Activated CD8-positive, alpha-beta memory T cell treated with anti-CD3 and anti-CD28 coated beads, Interleukin-2, amount 10 ng/mL, durations not matched to agents 7 days and 5 days (primary cell): ENCODE measurements around the gene NID2. TPM values are rescaled to one million over a fixed set of nuclear protein-coding genes. Genes with fewer than 3 reads are reported as not detected.

Experiments
- ATAC-seq: fragments of 150-1000 bp; cut with Tn5 transposase; one replicate; pipeline ENCODE4 v1.10.0; 2021; ENCODE audit warnings: moderate library complexity
- CTCF ChIA-PET: fragments of 350-600 bp; sonication (Branson Sonifier 250); formaldehyde crosslinking; loops from one replicate; lab custom pipeline; 2021; ENCODE audit warnings: antibody characterized with exemption; lab: Charles Lee
- DNase-seq: peaks from one replicate; pipeline ENCODE4 v3.0.0-alpha.2; 2020
- H3K27ac Mint-ChIP-seq: one replicate; pipeline ENCODE4 v1.8.0; 2021; ENCODE audit warnings: mild to moderate bottlenecking, mixed read lengths
- H3K27me3 Mint-ChIP-seq: one replicate; pipeline ENCODE4 v1.8.0; 2021; ENCODE audit warnings: mixed read lengths
- H3K36me3 Mint-ChIP-seq: one replicate; pipeline ENCODE4 v1.8.0; 2021; ENCODE audit warnings: mild to moderate bottlenecking, mixed read lengths
- H3K4me1 Mint-ChIP-seq: one replicate; pipeline ENCODE4 v1.8.0; 2021; ENCODE audit warnings: mixed read lengths
- H3K4me3 Mint-ChIP-seq: one replicate; pipeline ENCODE4 v1.8.0; 2021; ENCODE audit warnings: mild to moderate bottlenecking, moderate library complexity, mixed read lengths
- H3K9me3 Mint-ChIP-seq: one replicate; pipeline ENCODE4 v1.8.0; 2022; ENCODE audit warnings: low read depth, mixed read lengths
- total RNA-seq, 2 experiments: library from RNA; stranded (reverse); gene quantifications; one replicate each; pipeline ENCODE4 v1.2.3, GENCODE V29; 2021

Gene NID2
- total RNA-seq, 2 experiments from 2014 or later, result 0.18 to 0.21 TPM

- no peak overlapping the region for H3K27ac Mint-ChIP-seq
- peaks cover 3% of the 10 kb centered on the region for H3K9me3 Mint-ChIP-seq
- no peak overlapping the region for H3K4me3 Mint-ChIP-seq
- no peaks in the 10 kb centered on the region for H3K27me3 Mint-ChIP-seq
- no peaks in the 10 kb centered on the region for H3K36me3 Mint-ChIP-seq
- ATAC-seq (no peak), DNase-seq (no peak)
- CTCF ChIA-PET, result no interaction called here
- no peaks in the 10 kb centered on the region for H3K4me1 Mint-ChIP-seq
Observed at GRCh38 chr14:52090936-52091335, 22.1 kb upstream of the NID2 start.

DNA sequence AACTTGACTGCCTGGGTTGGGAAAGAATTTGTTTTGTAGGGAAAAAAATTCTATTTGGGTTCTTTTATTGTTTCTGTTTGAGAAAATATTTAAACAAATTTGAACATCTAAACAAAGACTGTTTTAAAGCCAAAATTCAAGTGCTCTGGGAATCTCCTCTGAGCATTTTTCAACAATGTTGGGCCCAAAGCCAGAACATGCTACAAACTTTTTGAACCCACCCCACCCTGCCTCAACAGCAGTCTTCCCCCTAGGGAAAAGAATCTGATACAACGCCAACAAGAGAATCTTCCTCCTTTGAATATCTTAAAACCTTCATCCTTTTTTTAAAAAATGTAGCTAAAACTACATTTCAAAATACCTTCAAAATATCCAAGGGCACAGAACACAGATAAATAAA lies 20.4 kb upstream of the NID2 start:
- no peaks in the 10 kb centered on the region for H3K36me3 Mint-ChIP-seq
- peaks cover 3% of the 10 kb centered on the region for H3K9me3 Mint-ChIP-seq
- H3K27me3 Mint-ChIP-seq, result peaks cover 4% of the 10 kb centered on the region
- DNase-seq, result no peak
- H3K4me1 Mint-ChIP-seq, result no peaks in the 10 kb centered on the region
- no peak overlapping the region for H3K27ac Mint-ChIP-seq
- ATAC-seq, result no peak
- no peak overlapping the region for H3K4me3 Mint-ChIP-seq
- CTCF ChIA-PET, result no interaction called here

- H3K9me3 Mint-ChIP-seq, result peaks cover 3% of the 10 kb centered on the region
- CTCF ChIA-PET, result no interaction called here
- H3K27ac Mint-ChIP-seq, result no peak overlapping the region
Observed at GRCh38 chr14:52086711-52087110, 17.9 kb upstream of the NID2 start.

GRCh38 chr14:52082903-52083302 lies 14.0 kb upstream of the NID2 start:
- Mint-ChIP-seq H3K4me1 (no peaks in the 10 kb centered on the region), H3K9me3 (peaks cover under 1% of the 10 kb centered on the region), H3K27ac (no peak overlapping the region), H3K36me3 (no peaks in the 10 kb centered on the region), H3K4me3 (no peak overlapping the region), H3K27me3 (peaks cover 16% of the 10 kb centered on the region)
- ATAC-seq (no peak), DNase-seq (no peak)
- CTCF ChIA-PET, result no interaction called here

More at GRCh38 chr14:52086711-52087110, 17.9 kb upstream of the NID2 start:
- peaks cover 6% of the 10 kb centered on the region for H3K27me3 Mint-ChIP-seq
- ATAC-seq (no peak), DNase-seq (no peak)
- H3K4me3 Mint-ChIP-seq, result no peak overlapping the region
- H3K4me1 Mint-ChIP-seq, result no peaks in the 10 kb centered on the region
- no peaks in the 10 kb centered on the region for H3K36me3 Mint-ChIP-seq

DNA sequence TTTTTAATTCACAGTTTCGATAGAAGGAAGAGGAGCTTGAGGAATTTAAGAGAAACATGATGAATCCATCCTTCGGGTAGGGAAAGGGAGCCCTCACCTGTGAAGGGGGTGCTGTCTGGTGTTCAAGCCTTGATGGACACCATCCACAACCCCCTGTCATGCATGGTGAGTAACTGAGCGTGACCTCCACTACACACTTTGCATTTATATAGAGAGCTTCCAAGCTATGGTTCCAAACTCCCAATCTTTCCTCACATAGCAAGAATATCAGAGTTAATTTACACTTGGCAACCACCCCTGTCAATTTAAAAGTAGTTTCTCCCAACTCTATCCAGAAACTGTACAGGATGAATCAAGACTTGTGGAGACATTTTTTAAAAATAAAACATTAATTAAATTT lies 13.1 kb upstream of the NID2 start:
- H3K27me3 Mint-ChIP-seq, result peaks cover 19% of the 10 kb centered on the region
- no peak overlapping the region for H3K27ac Mint-ChIP-seq
- DNase-seq, result no peak
- H3K9me3 Mint-ChIP-seq, result no peaks in the 10 kb centered on the region
- no peaks in the 10 kb centered on the region for H3K36me3 Mint-ChIP-seq
- CTCF ChIA-PET, result interaction anchor here (1.3 kb wide), 1 partner anchor 11 kb away, joined by 4 read pairs; no protein-coding TSS in a partner anchor
- H3K4me3 Mint-ChIP-seq, result no peak overlapping the region
- H3K4me1 Mint-ChIP-seq, result no peaks in the 10 kb centered on the region
- ATAC-seq, result no peak

GRCh38 chr14:52080808-52081755 lies 12.2 kb upstream of the NID2 start:
- CTCF ChIA-PET, result interaction anchor here (0.6 to 1.3 kb wide), 2 partner anchors 10 to 683 kb away, joined by 3 to 4 read pairs; no protein-coding TSS in a partner anchor
- DNase-seq (no peak), ATAC-seq (no peak)
- no peak overlapping the region for H3K4me3 Mint-ChIP-seq
- H3K27me3 Mint-ChIP-seq, result peaks cover 22% of the 10 kb centered on the region
- no peak overlapping the region for H3K27ac Mint-ChIP-seq
- no peaks in the 10 kb centered on the region for H3K36me3 Mint-ChIP-seq
- no peaks in the 10 kb centered on the region for H3K4me1 Mint-ChIP-seq
- no peaks in the 10 kb centered on the region for H3K9me3 Mint-ChIP-seq

GRCh38 chr14:52080158-52080800 lies 11.4 kb upstream of the NID2 start:
- ATAC-seq, result no peak
- no peaks in the 10 kb centered on the region for H3K36me3 Mint-ChIP-seq
- no peaks in the 10 kb centered on the region for H3K4me1 Mint-ChIP-seq
- no peak overlapping the region for H3K4me3 Mint-ChIP-seq
- no peak overlapping the region for H3K27ac Mint-ChIP-seq
- H3K27me3 Mint-ChIP-seq, result peaks cover 22% of the 10 kb centered on the region
- DNase-seq, result no peak
- no peaks in the 10 kb centered on the region for H3K9me3 Mint-ChIP-seq
- CTCF ChIA-PET, result no interaction called here

DNA sequence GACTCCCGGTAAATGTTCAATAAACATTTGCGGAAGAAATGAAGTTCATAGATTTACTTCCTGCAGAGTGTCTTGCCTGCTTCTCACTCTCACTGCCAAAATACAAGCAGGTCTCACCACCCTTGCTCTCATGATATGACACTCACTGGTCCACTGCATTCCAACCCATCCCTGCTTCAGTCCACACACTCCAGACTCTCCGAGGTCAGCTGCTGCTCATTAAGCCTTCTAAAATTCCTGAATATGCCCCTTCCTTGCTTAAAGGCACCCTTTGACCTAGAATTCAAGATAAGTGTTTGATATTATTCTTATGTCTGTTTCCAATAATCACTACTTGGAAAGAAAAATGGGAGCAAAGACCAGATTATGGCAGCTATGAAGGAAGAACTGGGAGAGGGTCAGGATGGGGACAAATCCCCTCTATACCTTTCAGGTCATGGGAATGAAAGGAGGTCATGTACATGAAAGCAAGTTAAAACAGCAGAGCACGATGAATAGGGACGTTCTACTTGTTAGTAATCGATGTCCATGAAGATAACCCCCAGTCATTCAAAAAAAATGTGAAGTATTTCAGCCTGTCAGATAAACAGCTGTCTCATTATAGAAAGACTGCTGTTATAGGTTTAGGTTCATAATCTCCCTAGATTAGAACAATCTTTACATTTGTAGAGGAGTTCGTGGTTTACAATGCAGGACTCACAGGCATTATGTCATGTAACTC lies 10.5 kb upstream of the NID2 start:
- H3K4me3 Mint-ChIP-seq, result no peak overlapping the region
- ATAC-seq (no peak), DNase-seq (no peak)
- no peaks in the 10 kb centered on the region for H3K4me1 Mint-ChIP-seq
- H3K27me3 Mint-ChIP-seq, result peaks cover 20% of the 10 kb centered on the region
- H3K9me3 Mint-ChIP-seq, result no peaks in the 10 kb centered on the region
- H3K27ac Mint-ChIP-seq, result no peak overlapping the region
- CTCF ChIA-PET, result no interaction called here
- H3K36me3 Mint-ChIP-seq, result no peaks in the 10 kb centered on the region

DNA sequence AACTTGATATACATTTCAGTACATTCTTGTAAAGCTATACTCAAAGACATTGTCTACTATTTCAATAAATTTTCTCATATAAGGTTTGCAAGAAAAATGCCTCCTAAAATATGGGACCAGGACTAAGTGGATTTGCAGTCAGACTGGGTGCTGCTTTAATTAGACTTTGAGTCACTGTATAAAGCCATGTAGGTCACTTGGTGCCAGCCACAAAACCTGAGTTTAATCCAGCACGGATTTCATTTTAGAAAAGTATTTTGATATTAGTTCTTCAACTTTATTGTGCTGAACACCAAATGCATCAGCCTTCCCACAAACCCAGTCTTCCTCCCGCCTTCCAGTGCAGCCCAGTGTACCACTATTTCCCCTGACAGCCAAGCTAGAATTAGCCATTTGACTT lies 9.9 kb upstream of the NID2 start:
- DNase-seq, result no peak
- H3K4me3 Mint-ChIP-seq, result no peak overlapping the region
- H3K27me3 Mint-ChIP-seq, result peaks cover 18% of the 10 kb centered on the region
- ATAC-seq, result no peak
- no peaks in the 10 kb centered on the region for H3K36me3 Mint-ChIP-seq
- CTCF ChIA-PET, result no interaction called here
- no peaks in the 10 kb centered on the region for H3K4me1 Mint-ChIP-seq
- H3K27ac Mint-ChIP-seq, result no peak overlapping the region
- no peaks in the 10 kb centered on the region for H3K9me3 Mint-ChIP-seq

DNA sequence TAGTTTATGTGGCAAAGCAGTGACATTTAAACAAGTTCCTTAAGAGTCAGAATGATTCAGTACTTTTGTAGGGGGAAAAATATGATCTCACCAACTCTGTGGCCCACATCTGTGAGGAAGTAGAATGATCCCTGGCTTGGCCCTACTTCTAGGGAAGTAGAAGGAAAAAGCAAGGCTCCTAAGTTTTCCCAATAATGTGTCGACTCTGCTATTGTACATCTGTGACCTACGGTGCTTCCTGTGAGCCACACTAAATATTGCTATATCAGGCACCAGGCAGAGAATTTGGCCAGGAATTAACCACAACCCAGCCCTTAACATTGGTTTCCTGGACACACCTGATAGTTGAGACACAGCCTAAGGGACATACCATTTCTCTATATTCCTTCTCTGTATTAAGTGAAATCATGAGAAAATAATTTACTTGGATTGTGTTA lies 9.3 kb upstream of the NID2 start:
- no peaks in the 10 kb centered on the region for H3K36me3 Mint-ChIP-seq
- H3K4me1 Mint-ChIP-seq, result no peaks in the 10 kb centered on the region
- H3K27me3 Mint-ChIP-seq, result peaks cover 18% of the 10 kb centered on the region
- CTCF ChIA-PET, result no interaction called here
- no peak for DNase-seq
- no peak overlapping the region for H3K4me3 Mint-ChIP-seq
- H3K9me3 Mint-ChIP-seq, result no peaks in the 10 kb centered on the region
- ATAC-seq, result no peak
- H3K27ac Mint-ChIP-seq, result no peak overlapping the region

DNA sequence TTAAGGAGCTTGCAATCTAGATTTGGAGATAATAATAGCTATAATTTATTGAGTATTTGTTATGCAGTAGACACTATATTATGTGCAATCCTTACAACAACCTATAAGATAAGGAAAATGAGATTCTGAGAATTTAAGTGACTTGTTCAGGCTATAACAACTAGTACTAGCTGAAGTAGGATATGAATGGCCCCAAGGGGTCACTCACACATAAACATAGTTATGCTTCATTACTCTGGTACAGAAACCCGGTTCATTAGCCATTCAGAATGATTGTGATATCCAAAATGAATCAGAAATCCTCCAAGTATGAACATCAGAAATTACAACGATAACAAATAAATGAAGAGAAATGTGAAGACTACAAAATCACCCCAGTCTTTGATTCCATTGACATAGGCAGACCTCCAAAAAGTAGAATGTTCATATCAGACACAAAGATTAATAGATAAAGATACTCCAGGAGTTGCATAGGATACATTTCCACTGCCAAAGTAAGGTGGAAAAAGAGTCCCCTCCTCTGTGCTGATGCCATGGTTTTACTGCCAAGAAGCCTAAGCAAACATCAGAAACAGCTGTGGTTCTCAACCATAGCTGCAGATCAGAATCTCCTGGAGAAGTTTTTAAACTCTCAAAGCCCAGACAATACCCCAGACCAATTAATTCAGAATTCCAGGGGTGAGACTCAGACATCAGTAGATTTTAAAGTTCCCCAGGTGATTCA lies 8.6 kb upstream of the NID2 start:
- Mint-ChIP-seq H3K27me3 (peaks cover 20% of the 10 kb centered on the region), H3K4me1 (no peaks in the 10 kb centered on the region), H3K9me3 (no peaks in the 10 kb centered on the region), H3K36me3 (no peaks in the 10 kb centered on the region), H3K4me3 (no peak overlapping the region), H3K27ac (no peak overlapping the region)
- no peak for DNase-seq
- ATAC-seq, result no peak
- CTCF ChIA-PET, result interaction anchor here (1.3 kb wide), 1 partner anchor 32 kb away, joined by 3 read pairs; no protein-coding TSS in a partner anchor

DNA sequence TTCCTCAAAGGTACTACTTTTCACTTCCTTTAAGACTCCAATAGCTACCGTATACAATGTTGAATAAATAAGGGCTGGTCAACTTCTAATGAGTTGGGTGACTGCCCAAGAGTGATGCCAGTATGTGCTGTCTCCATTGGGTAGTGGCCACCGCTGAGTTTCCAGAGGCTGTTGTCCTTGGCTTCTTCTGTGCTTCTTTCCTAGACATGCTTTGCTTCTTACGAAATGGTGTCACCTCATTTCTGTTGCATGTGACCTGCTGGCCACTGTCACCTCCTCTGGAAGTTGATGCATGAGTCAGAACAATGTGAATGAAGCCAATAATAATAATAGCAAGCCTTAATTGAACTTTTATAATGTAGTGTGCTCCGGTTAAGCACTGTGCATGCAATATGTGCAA lies 7.5 kb upstream of the NID2 start:
- Mint-ChIP-seq H3K4me3 (no peak overlapping the region), H3K27me3 (peaks cover 30% of the 10 kb centered on the region), H3K4me1 (no peaks in the 10 kb centered on the region), H3K9me3 (no peaks in the 10 kb centered on the region), H3K27ac (no peak overlapping the region), H3K36me3 (no peaks in the 10 kb centered on the region)
- ATAC-seq, result no peak
- CTCF ChIA-PET, result interaction anchor here (1.3 kb wide), 1 partner anchor 31 kb away, joined by 3 read pairs; no protein-coding TSS in a partner anchor
- DNase-seq, result no peak

DNA sequence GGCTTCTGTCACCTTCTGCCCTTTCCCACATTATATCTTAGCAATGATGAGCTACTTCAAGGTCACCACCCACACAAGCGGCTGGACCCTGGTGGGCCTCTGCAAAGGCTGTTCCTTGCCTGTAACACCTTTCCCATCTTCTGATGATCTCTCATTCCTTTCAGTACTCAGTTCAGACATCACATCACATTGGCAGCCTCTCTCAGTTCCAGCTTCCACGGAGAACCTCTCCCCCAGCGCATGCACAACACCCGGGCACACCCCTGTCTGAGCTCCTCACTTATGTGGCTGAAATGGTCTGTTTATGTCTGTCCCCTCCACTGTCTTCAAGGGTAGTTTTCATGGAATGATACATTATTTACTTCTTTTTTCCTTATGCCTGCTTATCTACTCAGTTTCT lies 6.5 kb upstream of the NID2 start:
- CTCF ChIA-PET, result no interaction called here
- H3K27me3 Mint-ChIP-seq, result peaks cover 33% of the 10 kb centered on the region
- no peak for DNase-seq
- H3K27ac Mint-ChIP-seq, result no peak overlapping the region
- no peak for ATAC-seq
- H3K4me1 Mint-ChIP-seq, result no peaks in the 10 kb centered on the region
- no peak overlapping the region for H3K4me3 Mint-ChIP-seq
- H3K36me3 Mint-ChIP-seq, result no peaks in the 10 kb centered on the region
- no peaks in the 10 kb centered on the region for H3K9me3 Mint-ChIP-seq
